SK-MEL-5 (cell line): ENCODE data around the gene CLPSL2. TPM values are rescaled to one million over a fixed set of nuclear protein-coding genes. Genes with fewer than 3 reads are reported as not detected.
"Not testable (repeated sequence)": the region's sequence is repeated elsewhere in the genome, so short reads cannot be mapped to it uniquely, and the experiment has no call there.

Experiments
- DNase-seq: peaks from one replicate; pipeline ENCODE4 v3.0.0-alpha.2; 2016; ENCODE audit warnings: low read depth, low spot score
- in situ Hi-C: cut with HindIII; loops from 2 replicates; pipeline ENCODE4 v1.10.0; 2016; ENCODE audit warnings: low sequenced_read_pairs, high pct_unique_total_duplicates, low pct_unique_long_range_greater_than_20kb
- polyA plus RNA-seq, 2 experiments: library from polyadenylated mRNA; depleted of rRNA; stranded (reverse); fragments of >200 nt; gene quantifications; 2 replicates each; pipeline ENCODE4 v1.2.3, GENCODE V29; 2015
- total RNA-seq: library from RNA; depleted of rRNA; stranded (reverse); fragments of >200 nt; shearing (Covaris generic); gene quantifications from 2 replicates; pipeline ENCODE4 v1.2.3, GENCODE V29; 2014; rRNA removed

The CLPSL2 gene
- total RNA-seq, result not detected in 2 replicates
- not detected in 2 replicates for polyA plus RNA-seq (2015; cell fraction: cytosol; rRNA removed)
- polyA plus RNA-seq (2015; cell fraction: nucleus; rRNA removed), result not detected in 2 replicates

GRCh38 chr6:35776364-35777215 is at the start of gene CLPSL2:
Gene CLPSL2 (plus strand): TSS chr6:35776598. CDS start chr6:35776619, 21 bp downstream.
- in situ Hi-C loops, result no loop called here
- DNase-seq, result no peak

- no peak for DNase-seq
- in situ Hi-C loops, result no loop called here
Measured at GRCh38 chr6:35727231-35727934, 49.0 kb upstream of the CLPSL2 start.

GRCh38 chr6:35727935-35728682 is 48.3 kb upstream of the CLPSL2 start:
- peak; percentile 14 for DNase-seq
- in situ Hi-C loops, result no loop called here

- in situ Hi-C loops, result no loop called here
- no peak for DNase-seq
Measured at GRCh38 chr6:35728683-35729678, 47.4 kb upstream of the CLPSL2 start.

GRCh38 chr6:35729722-35730121 is 46.7 kb upstream of the CLPSL2 start:
- in situ Hi-C loops, result no loop called here
- no peak for DNase-seq

GRCh38 chr6:35730745-35731413 is 45.5 kb upstream of the CLPSL2 start:
- peak; percentile 19 for DNase-seq
- in situ Hi-C loops, result no loop called here

- in situ Hi-C loops, result no loop called here
- peak; percentile 86 for DNase-seq
Measured at GRCh38 chr6:35731414-35731735, 45.0 kb upstream of the CLPSL2 start.

- in situ Hi-C loops, result no loop called here
- DNase-seq, result peak; percentile 80
Measured at GRCh38 chr6:35731736-35732532, 44.5 kb upstream of the CLPSL2 start.

- DNase-seq, result no peak
Measured at GRCh38 chr6:35733633-35734032, 42.8 kb upstream of the CLPSL2 start.

GRCh38 chr6:35734319-35734718 is 42.1 kb upstream of the CLPSL2 start:
- DNase-seq, in situ Hi-C loops: not testable (repeated sequence)

More at GRCh38 chr6:35733633-35734032, 42.8 kb upstream of the CLPSL2 start:
- in situ Hi-C loops, result no loop called here

- no peak for DNase-seq
- in situ Hi-C loops, result no loop called here
Measured at GRCh38 chr6:35735452-35735851, 40.9 kb upstream of the CLPSL2 start.

- peak; percentile 68 for DNase-seq
- in situ Hi-C loops, result no loop called here
Measured at GRCh38 chr6:35736253-35736894, 40.0 kb upstream of the CLPSL2 start.

- no peak for DNase-seq
- in situ Hi-C loops, result no loop called here
Measured at GRCh38 chr6:35736982-35737412, 39.4 kb upstream of the CLPSL2 start, which contains the start of gene ARMC12. Gene ARMC12 (plus strand): TSS chr6:35737032. CDS start chr6:35737109, 77 bp downstream.

- in situ Hi-C loops, result no loop called here
- DNase-seq, result peak; percentile 80
Measured at GRCh38 chr6:35737413-35738211, 38.8 kb upstream of the CLPSL2 start.
